ENCODE data around the gene NCOA1. TPM values are rescaled to one million over a fixed set of nuclear protein-coding genes. Genes with fewer than 3 reads are reported as not detected.
"Not testable (repeated sequence)": the region's sequence is repeated elsewhere in the genome, so short reads cannot be mapped to it uniquely, and the experiment has no call there.

The NCOA1 gene
- total RNA-seq, 2 experiments from 2014 or later, result 15.8 to 16.6 TPM

- no peak for DNase-seq
- Mint-ChIP-seq H3K27me3 (no peaks in the 10 kb centered on the region), H3K4me3 (no peak overlapping the region), H3K27ac (no peak overlapping the region), H3K9me3 (no peaks in the 10 kb centered on the region), H3K4me1 (peaks cover 40% of the 10 kb centered on the region), H3K36me3 (ENCODE audit: low read depth) (no peaks in the 10 kb centered on the region)
- ChIA-PET POLR2A (no interaction called here), CTCF (no interaction called here)
These were observed 22.4 kb downstream of the NCOA1 start for GRCh38 chr2:24513281-24514071.

GRCh38 chr2:24514820-24515219 is 23.8 kb downstream of the NCOA1 start:
- DNase-seq, result no peak
- peaks cover 30% of the 10 kb centered on the region for H3K4me1 Mint-ChIP-seq
- H3K27ac Mint-ChIP-seq, result no peak overlapping the region
- H3K27me3 Mint-ChIP-seq, result no peaks in the 10 kb centered on the region
- no peak overlapping the region for H3K4me3 Mint-ChIP-seq
- no peaks in the 10 kb centered on the region for H3K9me3 Mint-ChIP-seq
- POLR2A ChIA-PET, result no interaction called here
- CTCF ChIA-PET, result interaction anchor here (1.4 kb wide), 1 partner anchor 20 kb away, joined by 4 read pairs; no protein-coding TSS in a partner anchor
- H3K36me3 Mint-ChIP-seq (ENCODE audit: low read depth), result peaks cover 2% of the 10 kb centered on the region

GRCh38 chr2:24515335-24515734 is 24.3 kb downstream of the NCOA1 start:
- ChIA-PET CTCF (interaction anchor here (0.7 to 1.4 kb wide), 3 partner anchors 19 to 62 kb away, joined by 3 to 4 read pairs (median 4); no protein-coding TSS in a partner anchor), POLR2A (no interaction called here)
- no peaks in the 10 kb centered on the region for H3K9me3 Mint-ChIP-seq
- no peak overlapping the region for H3K4me3 Mint-ChIP-seq
- H3K36me3 Mint-ChIP-seq (ENCODE audit: low read depth), result peaks cover 2% of the 10 kb centered on the region
- H3K4me1 Mint-ChIP-seq, result peaks cover 30% of the 10 kb centered on the region
- DNase-seq, result no peak
- H3K27me3 Mint-ChIP-seq, result no peaks in the 10 kb centered on the region
- H3K27ac Mint-ChIP-seq, result no peak overlapping the region

- no peak overlapping the region for H3K27ac Mint-ChIP-seq
- H3K27me3 Mint-ChIP-seq, result no peaks in the 10 kb centered on the region
- ChIA-PET CTCF (interaction anchor here (0.7 to 1.4 kb wide), 5 partner anchors 15 to 61 kb away, joined by 3 to 4 read pairs (median 3); no protein-coding TSS in a partner anchor), POLR2A (no interaction called here)
- H3K4me1 Mint-ChIP-seq, result peaks cover 33% of the 10 kb centered on the region
- no peaks in the 10 kb centered on the region for H3K9me3 Mint-ChIP-seq
- H3K36me3 Mint-ChIP-seq (ENCODE audit: low read depth), result peaks cover 2% of the 10 kb centered on the region
- no peak overlapping the region for H3K4me3 Mint-ChIP-seq
- DNase-seq, result no peak
These were observed 24.8 kb downstream of the NCOA1 start for GRCh38 chr2:24515831-24516230.

GRCh38 chr2:24517247-24517646 is 26.2 kb downstream of the NCOA1 start:
- ChIA-PET CTCF (no interaction called here), POLR2A (no interaction called here)
- Mint-ChIP-seq H3K4me1 (peaks cover 38% of the 10 kb centered on the region), H3K9me3 (no peaks in the 10 kb centered on the region), H3K27ac (no peak overlapping the region), H3K36me3 (ENCODE audit: low read depth) (peaks cover 2% of the 10 kb centered on the region), H3K27me3 (no peaks in the 10 kb centered on the region), H3K4me3 (no peak overlapping the region)
- DNase-seq, result no peak

GRCh38 chr2:24520175-24520574 is 29.1 kb downstream of the NCOA1 start:
- H3K27me3 Mint-ChIP-seq, result no peaks in the 10 kb centered on the region

GRCh38 chr2:24521162-24521857 is 30.3 kb downstream of the NCOA1 start:
- H3K9me3 Mint-ChIP-seq, result no peaks in the 10 kb centered on the region
- CTCF ChIA-PET, result interaction anchor here (1.2 to 1.6 kb wide), 3 partner anchors 9 to 92 kb away, joined by 4 to 5 read pairs (median 4); no protein-coding TSS in a partner anchor
- H3K4me1 Mint-ChIP-seq, result peaks cover 28% of the 10 kb centered on the region
- H3K27me3 Mint-ChIP-seq, result no peaks in the 10 kb centered on the region
- H3K4me3 Mint-ChIP-seq, result no peak overlapping the region
- no peak for DNase-seq
- peaks cover 12% of the 10 kb centered on the region for H3K36me3 Mint-ChIP-seq (ENCODE audit: low read depth)
- POLR2A ChIA-PET, result interaction anchor here (0.8 kb wide), 1 partner anchor 9 kb away, joined by 3 read pairs; no protein-coding TSS in a partner anchor
- peak overlapping the region; percentile 61 for H3K27ac Mint-ChIP-seq

More at GRCh38 chr2:24520175-24520574, 29.1 kb downstream of the NCOA1 start:
- Mint-ChIP-seq H3K4me3 (no peak overlapping the region), H3K27ac (no peak overlapping the region), H3K4me1 (peaks cover 30% of the 10 kb centered on the region), H3K9me3 (no peaks in the 10 kb centered on the region), H3K36me3 (ENCODE audit: low read depth) (peaks cover 12% of the 10 kb centered on the region)
- no peak for DNase-seq
- POLR2A ChIA-PET, result interaction anchor here (0.9 kb wide), 1 partner anchor 10 kb away, joined by 4 read pairs; no protein-coding TSS in a partner anchor
- CTCF ChIA-PET, result interaction anchor here (0.6 to 1.6 kb wide), 3 partner anchors 8 to 99 kb away, joined by 4 to 5 read pairs (median 4); no protein-coding TSS in a partner anchor

GRCh38 chr2:24521975-24522639 is 31.1 kb downstream of the NCOA1 start:
- no peaks in the 10 kb centered on the region for H3K27me3 Mint-ChIP-seq
- POLR2A ChIA-PET, result no interaction called here
- H3K9me3 Mint-ChIP-seq, result no peaks in the 10 kb centered on the region
- no peak for DNase-seq
- no peak overlapping the region for H3K4me3 Mint-ChIP-seq
- H3K4me1 Mint-ChIP-seq, result peaks cover 27% of the 10 kb centered on the region
- no peak overlapping the region for H3K27ac Mint-ChIP-seq
- CTCF ChIA-PET, result no interaction called here
- peaks cover 12% of the 10 kb centered on the region for H3K36me3 Mint-ChIP-seq (ENCODE audit: low read depth)

- Mint-ChIP-seq H3K4me3 (no peak overlapping the region), H3K4me1 (no peaks in the 10 kb centered on the region), H3K27me3 (no peaks in the 10 kb centered on the region), H3K36me3 (ENCODE audit: low read depth) (peaks cover 23% of the 10 kb centered on the region), H3K27ac (no peak overlapping the region), H3K9me3 (peaks cover 33% of the 10 kb centered on the region)
- ChIA-PET CTCF (interaction anchor here (0.8 kb wide), 1 partner anchor 17 kb away, joined by 4 read pairs; no protein-coding TSS in a partner anchor), POLR2A (no interaction called here)
- no peak for DNase-seq
These were observed 36.5 kb downstream of the NCOA1 start for GRCh38 chr2:24527536-24527935.

- ChIA-PET CTCF (interaction anchor here (0.5 kb wide), 1 partner anchor 15 kb away, joined by 3 read pairs; no protein-coding TSS in a partner anchor), POLR2A (interaction anchor here (1.1 kb wide), 1 partner anchor 11 kb away, joined by 4 read pairs; no protein-coding TSS in a partner anchor)
- DNase-seq, result no peak
- Mint-ChIP-seq H3K4me1 (no peaks in the 10 kb centered on the region), H3K4me3 (no peak overlapping the region), H3K27me3 (no peaks in the 10 kb centered on the region), H3K9me3 (peaks cover 42% of the 10 kb centered on the region), H3K27ac (no peak overlapping the region), H3K36me3 (ENCODE audit: low read depth) (peaks cover 34% of the 10 kb centered on the region)
These were observed 39.7 kb downstream of the NCOA1 start for GRCh38 chr2:24530796-24531195.

- H3K4me1 Mint-ChIP-seq, H3K4me3 Mint-ChIP-seq, H3K27me3 Mint-ChIP-seq, H3K27ac Mint-ChIP-seq, DNase-seq, CTCF ChIA-PET, POLR2A ChIA-PET: not testable (repeated sequence)
- peaks cover 38% of the 10 kb centered on the region for H3K36me3 Mint-ChIP-seq (ENCODE audit: low read depth)
- peaks cover 45% of the 10 kb centered on the region for H3K9me3 Mint-ChIP-seq
These were observed 40.6 kb downstream of the NCOA1 start for GRCh38 chr2:24531610-24532009.

- peaks cover 39% of the 10 kb centered on the region for H3K36me3 Mint-ChIP-seq (ENCODE audit: low read depth)
- CTCF ChIA-PET, H3K4me1 Mint-ChIP-seq: not testable (repeated sequence)
These were observed 41.0 kb downstream of the NCOA1 start for GRCh38 chr2:24532057-24532456.

GRCh38 chr2:24533574-24533973 is 42.5 kb downstream of the NCOA1 start:
- Mint-ChIP-seq H3K9me3 (peaks cover 40% of the 10 kb centered on the region), H3K36me3 (ENCODE audit: low read depth) (peaks cover 37% of the 10 kb centered on the region)
- H3K27ac Mint-ChIP-seq, H3K4me1 Mint-ChIP-seq, POLR2A ChIA-PET, H3K4me3 Mint-ChIP-seq, DNase-seq, H3K27me3 Mint-ChIP-seq, CTCF ChIA-PET: not testable (repeated sequence)

More at GRCh38 chr2:24532057-24532456, 41.0 kb downstream of the NCOA1 start:
- H3K27me3 Mint-ChIP-seq, H3K4me3 Mint-ChIP-seq, POLR2A ChIA-PET, H3K27ac Mint-ChIP-seq, DNase-seq: not testable (repeated sequence)
- peaks cover 45% of the 10 kb centered on the region for H3K9me3 Mint-ChIP-seq

All from activated CD4-positive, alpha-beta memory T cell treated with anti-CD3 and anti-CD28 coated beads, Interleukin-2, amount 10 ng/mL, durations not matched to agents 7 days and 5 days (primary cell).